ENCODE results near the gene CCHCR1.

DNA sequence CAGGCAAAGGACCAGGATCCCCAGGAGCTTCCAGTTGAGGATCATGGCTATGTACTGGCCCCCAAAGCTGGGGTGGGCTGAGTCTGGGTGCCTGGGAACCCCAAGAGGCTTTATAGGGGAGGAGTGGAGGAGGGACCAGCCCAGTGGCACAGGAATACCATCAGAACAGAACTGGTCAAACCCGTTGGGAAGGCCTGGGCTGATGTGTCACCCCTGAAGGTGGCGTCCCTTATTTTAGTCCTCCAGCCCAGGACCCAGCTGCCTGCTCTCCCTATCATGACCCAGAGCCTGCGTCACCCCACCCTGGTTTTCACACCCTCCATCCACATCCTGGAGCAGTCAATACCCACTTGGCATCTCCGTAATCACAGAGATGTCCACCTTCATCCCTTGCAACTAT, 18.6 kb downstream of the CCHCR1 start, which contains the start of gene PSORS1C2:
- no peak for TF ChIP-seq POLR2A (IDR thresholded peaks at IDR 0.05; ENCODE audit: low read depth, low read length)
- no peak for TF ChIP-seq POLR2AphosphoS5 (IDR thresholded peaks at IDR 0.05; ENCODE audit: low read depth, low read length)
